Measurements from ENCODE around the gene BBLN.

- TF ChIP-seq CTCF (IDR thresholded peaks at IDR 0.05) = no peak
- no peak for TF ChIP-seq POLR2A (IDR thresholded peaks at IDR 0.05)
- TF ChIP-seq EP300 (IDR thresholded peaks at IDR 0.05) = no peak
These were observed 10.0 kb upstream of the BBLN start for GRCh38 chr9:128149951-128150593.
